ENCODE results near the gene TMEM95.

TMEM95 gene, protein sequence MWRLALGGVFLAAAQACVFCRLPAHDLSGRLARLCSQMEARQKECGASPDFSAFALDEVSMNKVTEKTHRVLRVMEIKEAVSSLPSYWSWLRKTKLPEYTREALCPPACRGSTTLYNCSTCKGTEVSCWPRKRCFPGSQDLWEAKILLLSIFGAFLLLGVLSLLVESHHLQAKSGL

DNA sequence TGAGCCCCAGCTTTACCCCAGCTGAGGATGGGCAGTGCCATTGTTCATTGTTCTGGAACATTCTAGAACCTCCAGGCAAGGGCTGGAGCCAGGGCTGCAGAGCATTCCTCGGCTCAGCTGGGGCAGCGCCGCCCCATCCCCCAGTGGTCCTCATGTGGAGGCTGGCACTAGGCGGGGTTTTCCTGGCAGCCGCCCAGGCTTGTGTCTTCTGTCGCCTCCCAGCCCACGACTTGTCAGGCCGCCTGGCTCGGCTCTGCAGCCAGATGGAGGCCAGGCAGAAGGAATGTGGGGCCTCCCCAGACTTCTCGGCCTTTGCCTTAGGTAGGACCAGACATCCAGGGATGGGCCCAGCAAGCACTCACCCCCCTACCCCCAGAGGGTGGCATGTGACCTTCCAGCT, at the start of gene TMEM95:
TMEM95 (plus strand) TSS at position 104 of the 400 bp plus-strand sequence; CDS start at position 153, 49 bp downstream.
- no peak for DNase-seq (ENCODE audit: low read depth in 2 of 2)

DNA sequence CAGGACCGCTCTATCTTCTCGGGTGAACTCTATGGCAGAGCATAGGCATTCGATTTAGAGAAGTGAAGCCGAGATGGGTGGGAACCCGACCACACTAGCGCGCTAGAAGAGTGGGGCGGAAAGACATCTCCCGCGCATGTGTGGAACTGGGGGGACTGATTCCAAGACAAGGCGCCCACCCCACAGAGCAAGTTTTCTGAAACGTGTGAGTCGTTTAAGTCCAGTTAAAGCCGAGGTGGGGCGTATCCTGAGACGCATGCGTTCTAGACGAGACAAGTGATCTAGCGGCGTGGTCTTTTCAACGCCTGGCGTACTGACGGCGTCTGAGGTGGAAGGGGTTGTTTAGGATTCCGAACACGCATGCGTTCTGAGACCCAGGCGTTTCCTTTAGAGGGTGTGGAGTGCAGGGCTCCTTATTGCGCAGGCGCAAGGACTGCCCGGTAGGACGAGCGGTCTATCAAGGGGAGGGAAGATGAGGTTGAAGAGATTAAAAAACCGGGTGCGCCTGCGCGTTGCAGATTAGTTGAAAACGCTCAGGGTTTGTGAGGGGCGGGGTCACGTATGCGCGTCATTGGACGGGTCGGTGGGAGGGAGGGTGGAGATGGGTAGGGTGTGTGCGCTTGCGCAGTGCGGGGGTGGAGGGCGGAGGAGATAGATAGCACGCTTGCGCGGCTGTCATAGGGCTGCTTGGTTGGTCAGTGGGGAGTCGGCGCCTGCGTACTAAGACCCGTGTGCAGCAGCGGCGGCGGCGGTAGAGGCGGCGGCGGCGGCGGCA, 47.9 kb upstream of the TMEM95 start, which contains the start of gene EIF5A:
EIF5A (plus strand) TSS at position 718 of the 775 bp plus-strand sequence. CDS start 2,008 bp downstream, outside the sequence.
- peak; percentile 100 for DNase-seq (ENCODE audit: low read depth in 2 of 2)

DNA sequence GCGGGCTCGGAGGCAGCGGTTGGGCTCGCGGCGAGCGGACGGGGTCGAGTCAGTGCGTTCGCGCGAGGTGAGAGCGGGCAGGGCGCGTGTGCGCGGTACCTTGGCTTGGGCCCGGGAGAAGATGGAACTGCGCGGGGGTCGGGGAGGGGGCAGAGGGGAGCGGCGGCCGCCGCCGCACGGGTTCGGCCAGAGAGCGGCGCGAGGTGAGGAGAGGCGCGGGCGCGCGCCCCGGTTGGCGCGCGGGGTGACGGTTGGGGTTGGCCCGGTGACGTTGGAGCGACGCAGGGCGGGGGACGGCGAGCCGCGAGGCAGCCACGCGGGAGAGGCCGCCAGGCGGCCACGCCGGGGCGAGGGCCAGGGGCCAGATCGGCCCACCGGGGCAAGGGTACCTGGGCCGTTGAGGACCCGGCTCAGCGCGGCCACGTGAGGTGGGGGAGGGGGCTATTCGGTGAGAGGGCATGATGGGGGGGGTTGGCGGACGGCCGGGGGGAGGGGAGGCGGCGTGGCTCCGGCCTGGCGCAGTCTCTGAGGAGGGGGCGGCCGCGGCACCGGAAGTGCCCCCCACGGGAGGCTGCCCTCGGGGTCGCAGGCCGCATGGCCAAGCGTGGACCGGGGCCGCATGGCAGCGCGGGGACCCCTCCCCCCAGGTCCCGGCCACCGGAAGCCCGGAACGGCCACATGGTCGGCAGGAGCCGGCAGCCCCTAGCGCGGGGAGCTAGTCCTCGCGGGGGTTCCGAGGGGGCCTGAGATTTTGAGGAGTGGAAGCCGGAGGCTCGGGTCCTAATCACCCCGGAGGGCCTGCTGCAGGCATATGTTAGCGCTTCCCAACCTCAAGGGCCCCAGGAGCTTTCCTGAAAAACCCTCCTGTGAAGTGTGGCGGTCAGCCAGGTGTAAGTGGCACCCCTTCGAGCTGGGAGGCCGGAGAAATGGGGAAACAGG, 47.0 kb upstream of the TMEM95 start:
- peak in 1 of 2 donors; percentile 27 for DNase-seq (ENCODE audit: low read depth in 2 of 2)

DNA sequence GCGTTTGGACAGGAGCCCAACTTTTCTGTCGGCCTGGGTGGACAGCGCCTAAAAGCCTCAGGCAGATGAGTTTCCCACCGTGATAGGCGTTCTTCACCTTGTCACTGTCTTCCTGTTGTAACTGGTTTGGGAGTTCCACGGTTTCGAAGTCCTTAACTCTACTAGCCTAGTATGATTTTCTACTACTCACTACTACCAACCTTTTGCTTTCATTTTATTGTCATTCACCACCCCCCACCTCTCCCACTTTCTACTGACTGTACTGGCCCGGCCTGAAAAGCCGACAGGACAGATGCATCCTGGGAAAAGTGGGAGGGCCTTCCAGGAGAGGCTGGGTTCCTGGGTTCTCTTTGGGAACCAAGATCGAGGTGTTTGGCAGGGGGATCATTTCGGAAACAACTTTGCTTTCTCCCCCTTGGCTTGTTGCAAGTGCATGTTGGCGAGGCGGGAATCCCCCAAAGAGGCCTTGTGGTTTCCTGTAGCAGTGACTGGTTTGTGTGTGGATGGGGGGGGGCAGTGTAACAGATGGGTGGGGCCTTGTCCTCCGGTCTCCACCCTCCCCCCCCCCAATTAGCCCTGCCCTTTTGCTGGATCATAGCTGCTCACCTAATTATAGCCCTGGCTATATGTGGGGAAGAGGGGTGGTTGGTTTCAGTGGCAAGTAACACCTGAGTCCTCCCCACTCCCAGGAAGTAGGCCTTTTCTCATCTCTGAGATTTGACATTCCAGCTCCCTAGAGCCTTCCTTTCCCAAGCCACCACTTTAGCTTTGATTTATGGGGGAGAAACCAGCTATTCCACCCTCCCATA, 46.1 kb upstream of the TMEM95 start:
- DNase-seq (ENCODE audit: low read depth in 2 of 2) = peak; percentile 66 to 75

DNA sequence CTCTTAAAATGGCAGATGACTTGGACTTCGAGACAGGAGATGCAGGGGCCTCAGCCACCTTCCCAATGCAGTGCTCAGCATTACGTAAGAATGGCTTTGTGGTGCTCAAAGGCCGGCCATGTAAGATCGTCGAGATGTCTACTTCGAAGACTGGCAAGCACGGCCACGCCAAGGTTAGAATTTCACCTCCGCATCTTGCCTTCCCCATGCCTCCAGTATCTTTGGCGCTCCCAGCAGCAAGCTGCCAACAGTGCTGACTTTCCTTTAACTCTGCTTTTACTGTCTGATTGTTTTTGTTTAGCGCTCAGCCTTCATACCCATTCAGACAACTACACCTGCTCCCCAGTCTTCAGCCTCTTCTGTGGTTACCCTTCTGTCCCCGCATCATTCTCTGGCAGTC, 45.3 kb upstream of the TMEM95 start:
- DNase-seq (ENCODE audit: low read depth in 2 of 2) = no peak

DNA sequence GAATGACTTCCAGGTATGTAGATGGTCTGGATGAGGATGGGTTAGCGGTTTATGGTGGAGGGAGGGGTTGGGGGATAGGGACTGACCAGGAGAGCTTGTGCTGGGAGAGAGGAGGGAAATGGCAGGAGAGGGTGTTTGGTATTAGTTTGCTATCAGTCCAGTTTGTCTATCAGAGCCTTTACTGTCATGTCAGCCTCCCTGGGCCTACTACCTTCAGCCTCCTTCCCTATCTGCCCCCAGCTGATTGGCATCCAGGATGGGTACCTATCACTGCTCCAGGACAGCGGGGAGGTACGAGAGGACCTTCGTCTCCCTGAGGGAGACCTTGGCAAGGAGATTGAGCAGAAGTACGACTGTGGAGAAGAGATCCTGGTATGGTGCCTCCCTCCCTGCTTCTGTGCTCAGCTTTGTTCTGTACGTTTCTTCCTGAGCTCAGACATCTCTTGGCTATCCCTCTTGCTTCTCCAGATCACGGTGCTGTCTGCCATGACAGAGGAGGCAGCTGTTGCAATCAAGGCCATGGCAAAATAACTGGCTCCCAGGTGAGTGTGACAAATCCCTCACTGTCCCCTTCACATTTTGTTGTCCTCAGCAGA, 43.7 kb upstream of the TMEM95 start:
- no peak for DNase-seq (ENCODE audit: low read depth in 2 of 2)

DNA sequence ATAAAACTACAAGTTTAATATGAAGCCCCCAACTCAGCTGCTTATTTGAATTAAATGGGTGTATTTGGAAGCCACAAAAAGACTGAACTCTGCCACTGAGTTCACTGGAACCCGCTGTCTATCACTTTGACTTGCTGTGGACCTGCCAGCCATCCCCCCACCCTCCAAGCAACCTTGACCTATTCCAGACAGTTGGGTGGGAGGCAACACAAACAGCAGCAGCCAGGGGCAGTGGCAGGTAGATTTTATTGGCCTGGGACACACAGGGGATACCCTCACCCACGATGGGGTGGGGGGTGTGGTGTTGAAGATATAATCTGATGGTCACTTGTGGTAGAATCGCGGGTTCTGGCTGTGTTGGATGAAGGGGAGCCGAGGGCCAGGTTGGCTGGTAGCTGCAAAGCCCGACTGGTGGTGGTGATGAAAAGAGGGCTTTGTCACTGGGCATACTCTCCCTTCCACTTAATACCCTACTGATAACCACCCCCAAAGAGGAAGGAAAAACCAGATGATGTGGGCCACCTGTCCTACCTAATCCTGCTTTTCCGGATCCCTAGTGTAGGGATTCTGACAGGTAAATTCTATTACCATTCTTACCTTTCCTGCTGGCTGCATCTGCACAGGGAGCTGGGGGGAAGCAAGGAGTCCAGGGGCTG, 42.4 kb upstream of the TMEM95 start:
- DNase-seq (ENCODE audit: low read depth in 2 of 2) = no peak

DNA sequence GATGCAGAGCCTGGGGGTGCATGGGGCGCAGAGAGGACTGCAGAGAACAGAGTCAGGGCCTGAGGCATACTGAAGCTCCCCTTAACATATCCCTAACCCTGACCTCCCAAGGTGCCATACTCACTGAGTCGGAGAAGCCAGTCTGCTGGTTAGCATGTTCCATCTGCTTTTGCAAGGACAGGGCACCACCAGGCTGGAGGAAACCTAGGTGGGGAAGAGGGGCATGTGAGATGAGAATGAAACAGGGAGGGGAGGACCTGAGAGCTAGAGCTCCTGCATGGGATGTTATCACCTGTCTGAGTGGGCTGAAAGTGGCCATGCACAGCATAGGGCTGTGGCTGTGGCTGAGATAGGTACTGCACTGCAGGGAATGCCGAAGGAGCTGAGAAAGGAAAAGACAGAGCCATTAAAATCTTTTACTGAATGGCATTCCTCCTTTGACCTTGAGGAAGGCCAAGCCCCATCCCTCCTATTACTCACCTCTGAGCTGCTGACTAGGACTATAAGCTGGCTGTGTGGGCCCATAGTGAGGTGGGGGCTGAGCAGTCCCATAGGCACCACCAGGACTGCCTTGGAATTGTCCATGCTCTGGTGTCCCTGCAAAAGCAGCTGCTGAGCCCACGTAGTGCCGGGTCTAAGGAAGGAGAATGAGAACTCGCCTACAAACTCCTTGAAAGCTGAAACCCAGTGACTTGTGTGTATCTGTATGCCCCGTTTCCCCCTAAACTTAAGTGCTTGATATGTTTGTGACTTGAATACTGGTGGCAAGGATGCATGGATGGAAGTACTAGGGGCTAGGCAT, 41.7 kb upstream of the TMEM95 start:
- no peak for DNase-seq (ENCODE audit: low read depth in 2 of 2)

DNA sequence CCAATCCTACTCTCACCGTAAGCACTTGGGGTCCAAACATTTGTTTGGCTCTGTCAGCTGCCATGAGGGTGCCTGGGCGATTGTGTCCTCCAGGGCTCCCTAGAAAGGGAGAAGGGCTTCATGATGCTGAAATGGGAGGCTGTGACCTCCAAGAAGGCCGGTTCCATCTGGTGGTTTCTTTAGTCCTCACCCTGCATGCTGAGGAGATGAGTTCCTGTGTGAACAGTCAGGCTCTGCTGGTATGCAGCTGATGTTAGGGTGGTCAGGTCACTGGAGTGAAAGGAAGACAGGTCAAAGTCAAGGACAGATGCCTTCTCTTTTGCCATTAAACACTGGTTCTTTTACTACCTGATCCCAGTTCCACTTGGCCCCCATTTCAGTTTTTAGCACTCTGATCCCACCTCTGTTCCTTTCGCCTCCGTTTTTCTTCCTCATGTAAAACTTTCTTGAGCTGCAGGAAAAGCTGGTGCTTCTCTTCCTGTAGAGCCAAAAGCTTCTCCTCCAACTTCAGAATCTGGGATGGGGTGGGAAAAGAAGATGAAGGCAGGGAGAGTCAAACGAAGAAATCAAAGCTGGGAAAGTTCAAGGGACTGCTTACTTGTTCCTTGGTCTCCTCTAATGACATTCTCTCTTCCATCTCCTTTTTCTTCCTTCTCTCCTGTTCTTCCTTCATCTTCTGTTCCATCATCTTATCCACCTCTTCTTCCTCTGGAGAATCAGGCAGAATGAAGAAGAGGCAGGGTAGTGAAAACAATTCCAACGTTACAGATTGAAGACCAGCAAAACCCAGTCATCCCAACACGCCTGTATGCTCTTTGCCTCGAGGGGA, 40.9 kb upstream of the TMEM95 start:
- DNase-seq (ENCODE audit: low read depth in 2 of 2) = no peak

DNA sequence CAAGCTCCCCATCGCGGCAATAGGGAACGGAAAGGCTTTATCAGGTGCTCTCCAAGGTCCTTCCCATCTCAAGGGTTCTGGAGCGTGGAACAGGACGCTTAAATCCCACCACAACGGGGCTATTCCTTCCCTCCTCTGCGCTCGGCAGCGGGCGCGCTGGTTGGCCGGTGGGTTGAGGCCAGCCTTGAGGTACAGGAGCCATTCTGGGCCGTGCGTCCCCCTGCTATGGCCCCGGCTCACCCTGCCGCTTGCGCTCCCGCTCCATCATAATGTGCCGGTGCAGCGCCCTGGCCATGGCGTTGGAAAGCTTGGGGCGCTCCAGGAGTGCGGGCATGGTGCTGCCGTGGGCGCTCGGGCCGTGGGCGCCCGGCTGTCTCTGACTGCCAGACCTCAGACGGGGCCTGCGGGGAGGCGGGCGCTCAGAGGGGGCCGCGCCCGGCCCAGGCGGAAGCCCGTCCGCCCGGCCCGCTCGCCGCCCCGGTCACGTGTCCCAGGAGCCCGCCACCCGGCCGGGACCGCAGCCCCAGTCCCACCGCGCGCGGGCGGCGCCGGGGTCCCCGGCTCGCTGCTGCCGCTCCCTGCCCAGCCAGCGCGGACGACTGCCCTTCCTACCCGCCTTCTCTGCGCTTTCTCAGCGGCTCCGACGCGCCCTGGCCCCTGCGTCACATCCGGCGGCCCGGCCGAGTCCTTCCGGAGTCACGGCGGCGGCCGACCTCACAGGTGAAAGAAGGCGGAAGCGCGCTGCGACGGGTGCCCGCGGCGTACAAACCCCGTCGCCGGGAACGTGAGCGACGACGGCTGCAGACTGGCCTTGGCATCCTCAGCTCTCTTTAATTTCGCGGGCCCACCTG, 40.0 kb upstream of the TMEM95 start, which contains the start of gene GPS2:
GPS2 (minus strand) TSS at position 642 of the 851 bp plus-strand sequence; CDS start at position 334, 308 bp downstream.
- peak; percentile 86 to 92 for DNase-seq (ENCODE audit: low read depth in 2 of 2)

DNA sequence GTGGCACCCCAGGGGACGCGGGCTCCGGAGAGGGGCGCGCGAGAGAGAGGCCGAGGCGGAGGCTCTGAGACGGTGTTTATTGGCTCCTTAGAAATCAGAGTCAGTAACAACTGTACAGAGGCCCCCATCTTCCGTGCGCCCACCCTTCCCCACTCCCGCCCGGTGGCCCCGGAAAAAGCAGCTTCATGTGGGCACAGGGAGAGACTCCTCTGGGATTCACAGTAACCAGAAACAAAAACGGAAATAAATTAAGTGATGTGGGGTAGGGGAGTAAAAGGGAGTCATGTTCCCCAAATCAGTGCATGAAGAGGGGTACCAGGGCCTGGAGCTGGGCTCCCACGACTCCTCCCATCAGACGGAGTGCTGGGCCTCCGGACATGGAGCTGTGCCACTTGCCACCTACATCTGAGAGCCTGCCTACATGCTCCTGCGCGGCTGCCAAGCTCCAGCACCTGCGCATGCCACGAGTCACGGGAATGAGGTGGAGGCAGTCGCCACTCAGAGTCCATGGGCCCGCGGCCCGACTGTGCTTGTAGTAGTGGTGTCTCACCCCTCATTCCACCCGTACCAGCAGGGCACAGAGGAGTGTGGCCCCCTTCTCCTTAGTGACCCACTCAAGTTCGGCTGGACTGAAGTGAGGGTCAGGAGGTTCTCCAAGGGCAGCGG, 39.3 kb upstream of the TMEM95 start:
- no peak for DNase-seq (ENCODE audit: low read depth in 2 of 2)

DNA sequence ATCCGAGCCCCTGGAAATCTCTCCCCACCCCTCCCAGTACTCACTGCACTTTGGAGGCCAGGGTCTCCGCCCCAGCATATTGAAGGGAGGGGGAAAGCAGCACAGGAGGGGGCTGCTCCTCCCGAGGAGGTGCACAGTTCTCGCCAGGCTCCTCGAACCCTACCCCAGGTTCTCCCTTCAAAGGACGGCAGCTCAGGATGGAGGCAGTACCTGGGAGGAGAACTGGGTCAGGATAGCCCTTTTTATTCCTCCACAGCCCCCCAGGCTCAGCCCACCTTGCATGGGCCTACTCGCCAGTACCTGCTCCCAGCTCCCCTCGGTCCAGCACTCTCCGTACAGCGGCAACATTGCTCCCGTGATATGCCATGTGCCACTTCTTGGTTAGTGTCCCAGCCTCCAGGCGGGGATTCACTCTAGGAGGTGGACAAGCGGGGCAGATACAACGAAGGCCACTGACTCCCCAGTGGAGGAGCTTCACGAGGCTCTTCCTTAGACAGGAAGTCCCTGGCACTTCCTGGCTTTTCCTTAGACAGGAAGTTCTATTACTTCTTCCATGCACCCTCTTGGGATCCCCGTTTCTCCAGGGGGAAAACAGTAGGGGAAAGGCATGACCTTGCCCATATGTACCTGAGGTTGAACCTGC, 37.7 kb upstream of the TMEM95 start:
- no peak for DNase-seq (ENCODE audit: low read depth in 2 of 2)

DNA sequence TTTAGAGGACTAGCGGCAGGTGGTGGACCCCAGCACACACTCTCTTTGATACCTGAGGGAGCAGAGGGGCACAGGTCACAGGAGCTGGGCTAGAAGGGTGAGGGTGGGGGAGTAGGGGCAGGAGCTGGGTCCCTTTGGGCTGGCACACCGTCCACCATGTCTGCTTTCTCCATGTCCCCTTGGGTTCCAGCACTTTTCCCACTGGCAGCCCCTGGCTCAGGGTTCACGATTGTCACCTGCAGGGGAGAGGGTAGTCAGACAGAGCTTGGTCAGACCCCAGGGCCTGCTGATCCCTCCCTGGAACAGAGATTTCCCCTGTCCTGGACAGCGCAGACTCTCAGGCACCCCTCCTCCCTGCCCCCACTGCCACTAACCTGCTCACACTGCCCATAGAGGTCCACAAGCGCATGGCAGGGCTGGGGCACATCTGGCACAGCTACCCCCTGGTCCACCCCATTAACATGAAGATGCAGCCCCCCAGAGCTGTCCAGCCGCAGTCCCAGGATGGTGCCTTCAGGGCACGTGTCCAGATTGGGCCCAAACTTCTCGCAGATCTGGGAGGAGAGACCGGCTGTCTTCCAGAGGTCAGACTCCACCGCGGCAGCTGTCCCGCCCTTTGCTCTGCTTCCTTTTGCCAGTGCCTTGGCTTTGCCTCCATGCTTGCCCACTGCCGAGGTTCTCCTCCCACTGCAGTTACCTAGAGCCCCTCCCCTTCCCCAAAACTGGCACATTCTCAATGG, 36.7 kb upstream of the TMEM95 start:
- DNase-seq (ENCODE audit: low read depth in 2 of 2) = no peak

DNA sequence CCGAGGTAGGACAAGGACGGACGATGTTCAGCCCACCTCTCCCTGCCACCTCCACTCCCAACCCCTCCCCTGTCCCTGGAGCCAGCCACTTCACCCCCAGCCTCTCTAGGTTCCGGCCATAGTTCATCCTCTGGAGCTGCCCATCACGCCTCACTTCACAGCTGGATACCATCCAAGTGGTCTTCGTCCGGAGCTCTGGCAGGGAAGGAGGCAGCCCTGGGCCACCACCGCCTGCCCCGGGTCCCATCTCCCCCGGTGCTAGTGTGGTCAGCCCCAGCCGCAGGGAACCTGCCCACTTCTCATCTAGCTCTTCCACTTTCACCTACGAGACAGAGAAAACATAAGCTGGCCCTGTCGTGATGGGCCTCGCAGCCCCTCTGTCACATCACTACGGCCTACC, 33.5 kb upstream of the TMEM95 start:
- DNase-seq (ENCODE audit: low read depth in 2 of 2) = no peak

DNA sequence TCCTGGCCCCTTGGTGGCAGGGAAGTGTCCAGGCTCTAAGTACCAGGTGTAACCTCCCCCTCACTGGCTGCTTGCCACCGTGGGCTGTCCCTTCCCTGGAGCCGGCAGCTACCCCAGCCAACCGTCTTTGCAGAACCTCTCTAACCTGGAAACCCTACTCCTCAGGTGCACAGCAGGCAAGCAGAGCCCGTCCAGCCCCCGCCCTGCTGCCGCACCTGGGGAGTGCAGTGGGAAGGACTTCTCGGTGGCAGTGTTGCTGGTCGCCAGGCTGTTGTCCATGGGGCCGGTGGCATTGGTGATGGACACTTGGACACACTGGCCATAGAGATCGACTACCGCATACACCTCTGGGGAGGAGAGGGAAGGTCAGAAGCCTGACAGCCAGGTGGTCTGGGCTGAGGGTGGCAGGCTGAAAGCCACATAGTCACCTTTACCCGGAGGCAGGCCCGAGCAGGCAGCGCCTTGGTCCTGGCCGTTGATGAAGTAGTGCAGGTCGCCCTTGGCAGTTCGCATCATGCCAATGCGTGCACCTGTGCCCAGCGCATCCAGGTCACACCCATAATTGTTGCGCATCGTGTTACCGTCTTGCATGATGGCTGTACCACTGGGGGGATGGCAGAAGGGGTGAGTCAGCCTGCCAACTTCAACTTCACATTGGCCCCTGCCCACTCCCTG, 32.3 kb upstream of the TMEM95 start:
- no peak for DNase-seq (ENCODE audit: low read depth in 2 of 2)

All from activated CD4-positive, alpha-beta T cell treated with anti-CD3 and anti-CD28 coated beads for 24 hours (primary cell).